IMR-90 (cell line): ENCODE measurements around the gene ATP2C2. TPM values are rescaled to one million over a fixed set of nuclear protein-coding genes. Genes with fewer than 3 reads are reported as not detected.

ENCODE experiments used
- ATAC-seq: fragments of 200-7000 bp; cut with Tn5 transposase; 2 replicates; pipeline ENCODE4 v1.9.1; 2020; ENCODE audit warnings: low read depth, mild to moderate bottlenecking, moderate library complexity
- BruUV-seq: library from RNA; stranded (reverse); fragments of 400-500 nt; replicated peaks from 2 replicates; lab custom pipeline; 2021; lab: Mats Ljungman, UMichigan
- CTCF ChIA-PET: fragments of 300-600 bp; formaldehyde crosslinking; extraction: SDS; loops from one replicate; lab custom pipeline; 2021; ENCODE audit warnings: antibody characterized with exemption; lab: Yijun Ruan, JAX
- POLR2A ChIA-PET: fragments of 300-600 bp; sonication (Branson Sonifier 250); formaldehyde crosslinking; loops from one replicate; lab custom pipeline; 2022; ENCODE audit warnings: antibody characterized with exemption; ENCODE audit not compliant: unreplicated experiment; lab: Charles Lee
- DNase-seq: peaks from one replicate; pipeline ENCODE4 v3.0.0; 2013
- H2AFZ ChIP-seq: replicated peaks from 2 replicates; pipeline ENCODE3; 2013; ENCODE audit warnings: low read length, mild to moderate bottlenecking; ENCODE audit not compliant: poor library complexity
- H2AK5ac ChIP-seq: 2 replicates; pipeline ENCODE4 v1.6.1; 2013; ENCODE audit warnings: low read depth, low read length, inconsistent platforms
- H2AK9ac ChIP-seq: replicated peaks from 2 replicates; pipeline ENCODE3; 2013; ENCODE audit warnings: mild to moderate bottlenecking, low read depth, low read length, moderate library complexity; ENCODE audit not compliant: poor library complexity
- H2BK120ac ChIP-seq: 2 replicates; pipeline ENCODE4 v1.6.1; 2013; ENCODE audit warnings: low read depth, low read length, inconsistent platforms
- H2BK15ac ChIP-seq: 3 replicates; pipeline ENCODE4 v1.6.1; 2013; ENCODE audit warnings: low read depth, low read length, inconsistent platforms
- H2BK20ac ChIP-seq: 2 replicates; pipeline ENCODE4 v1.6.1; 2013; ENCODE audit warnings: low read depth, mild to moderate bottlenecking, inconsistent platforms, low read length, moderate library complexity
- H2BK5ac ChIP-seq: 2 replicates; pipeline ENCODE4 v1.6.1; 2013; ENCODE audit warnings: mild to moderate bottlenecking, low read depth, low read length, inconsistent platforms; ENCODE audit not compliant: poor library complexity, severe bottlenecking
- H3K14ac ChIP-seq: replicated peaks from 2 replicates; pipeline ENCODE4 v1.6.1; 2013; ENCODE audit warnings: low read depth, low read length, inconsistent platforms
- H3K18ac ChIP-seq: 2 replicates; pipeline ENCODE4 v1.6.1; 2013; ENCODE audit warnings: low read depth, low read length, control low read depth
- H3K23ac ChIP-seq: 2 replicates; pipeline ENCODE4 v1.6.1; 2013; ENCODE audit warnings: low read depth, low read length, inconsistent platforms
- H3K27ac ChIP-seq: 2 replicates; pipeline ENCODE4 v1.5.1; 2013; ENCODE audit warnings: mild to moderate bottlenecking, control low read depth, low read length; ENCODE audit not compliant: insufficient read depth
- H3K27me3 ChIP-seq: 2 replicates; pipeline ENCODE4 v1.6.1; 2013; ENCODE audit warnings: low read length; ENCODE audit not compliant: control insufficient read depth, insufficient read depth
- H3K36me3 ChIP-seq: 2 replicates; pipeline ENCODE4 v1.6.1; 2013; ENCODE audit warnings: low read length, mixed read lengths; ENCODE audit not compliant: control insufficient read depth, insufficient read depth
- H3K4ac ChIP-seq: 2 replicates; pipeline ENCODE4 v1.6.1; 2013; ENCODE audit warnings: low read depth, low read length, inconsistent platforms
- H3K4me1 ChIP-seq: 2 replicates; pipeline ENCODE4 v1.6.1; 2013; ENCODE audit warnings: low read length, mixed read lengths; ENCODE audit not compliant: control insufficient read depth, insufficient read depth
- H3K4me2 ChIP-seq: 2 replicates; pipeline ENCODE4 v1.6.1; 2013; ENCODE audit warnings: low read depth, mild to moderate bottlenecking, control low read depth, low read length, moderate library complexity
- H3K4me3 ChIP-seq: 2 replicates; pipeline ENCODE4 v1.5.1; 2013; ENCODE audit warnings: low read depth, mild to moderate bottlenecking, control low read depth, low read length, moderate library complexity; ENCODE audit not compliant: insufficient read depth
- H3K56ac ChIP-seq: 2 replicates; pipeline ENCODE4 v1.6.1; 2013; ENCODE audit warnings: low read length, inconsistent platforms; ENCODE audit not compliant: insufficient read depth; ENCODE audit errors: extremely low read depth
- H3K79me1 ChIP-seq, 2 experiments: 2 replicates each; pipeline ENCODE4 v1.6.1; 2013; ENCODE audit warnings: low read length in 2 of 2, inconsistent platforms in 1 of 2, low read depth in 1 of 2
- H3K9ac ChIP-seq: 2 replicates; pipeline ENCODE4 v1.6.1; 2013; ENCODE audit warnings: low read depth, low read length, control low read depth
- H3K9me1 ChIP-seq: 2 replicates; pipeline ENCODE4 v1.6.1; 2013; ENCODE audit warnings: low read length, inconsistent platforms; ENCODE audit not compliant: insufficient read depth
- H3K9me3 ChIP-seq: 2 replicates; pipeline ENCODE4 v1.6.1; 2013; ENCODE audit warnings: low read length; ENCODE audit not compliant: control insufficient read depth, insufficient read depth
- H4K20me1 ChIP-seq: 2 replicates; pipeline ENCODE4 v1.6.1; 2013; ENCODE audit warnings: low read length, inconsistent platforms; ENCODE audit not compliant: insufficient read depth
- H4K5ac ChIP-seq: 2 replicates; pipeline ENCODE4 v1.6.1; 2013; ENCODE audit warnings: mild to moderate bottlenecking, low read depth, low read length, control low read depth
- H4K8ac ChIP-seq, 2 experiments: 2 replicates each; pipeline ENCODE4 v1.6.1; 2013; ENCODE audit warnings: low read depth in 2 of 2, low read length in 2 of 2, control low read depth in 1 of 2, inconsistent platforms in 1 of 2
- H4K91ac ChIP-seq: 2 replicates; pipeline ENCODE4 v1.6.1; 2013; ENCODE audit warnings: low read depth, low read length, inconsistent platforms; ENCODE audit not compliant: insufficient read depth
- CEBPB ChIP-seq: IDR thresholded peaks from 2 replicates; pipeline ENCODE4 v1.6.1; 2012; ENCODE audit warnings: low read depth, low read length, improper control_type of control experiment
- MAFK ChIP-seq: IDR thresholded peaks from 2 replicates; pipeline ENCODE4 v1.6.1; 2012; ENCODE audit warnings: low read depth, low read length, improper control_type of control experiment
- WGBS, 2 experiments: methylation state at CpG; one replicate each; pipeline versions ENCODE4 v1.1.5 to v1.1.7; 2013; ENCODE audit warnings: missing lambda C conversion rate in 2 of 2; ENCODE audit not compliant: insufficient read length in 1 of 2; ENCODE audit errors: extremely low coverage in 2 of 2; 5-methylcytosine and 5-hydroxymethylcytosine counted together
- dilution Hi-C: fragments of 300-500 bp; cut with HindIII; formaldehyde crosslinking; loops from one replicate; pipeline ENCODE4 v1.14.3; 2018; ENCODE audit warnings: low sequenced_read_pairs; ENCODE audit not compliant: unreplicated experiment
- in situ Hi-C: fragments of 300-500 bp; cut with MboI; formaldehyde crosslinking; loops from 3 replicates; pipeline ENCODE4 v1.14.3; 2019; ENCODE audit warnings: low sequenced_read_pairs, inconsistent platforms, mixed read lengths
- intact Hi-C: fragments of 100-400 bp; cut with micrococcal nuclease; formaldehyde crosslinking; loops from 2 replicates; pipeline ENCODE4 v1.10.0; 2022
- polyA plus RNA-seq, 3 experiments: library from polyadenylated mRNA; depleted of rRNA; stranded (reverse); fragments of >200 nt; gene quantifications; 2 replicates each; pipeline ENCODE4 v1.2.3, GENCODE V29; 2012; ENCODE audit warnings: low replicate concordance in 1 of 3
- total RNA-seq: library from RNA; depleted of rRNA; stranded (reverse); fragments of >200 nt; gene quantifications from 2 replicates; pipeline ENCODE4 v1.2.3, GENCODE V29; 2012

The ATP2C2 gene
- total and polyA plus RNA-seq, 2 of the 4 experiments (the other 2 are of a cell fraction), result not detected

DNA sequence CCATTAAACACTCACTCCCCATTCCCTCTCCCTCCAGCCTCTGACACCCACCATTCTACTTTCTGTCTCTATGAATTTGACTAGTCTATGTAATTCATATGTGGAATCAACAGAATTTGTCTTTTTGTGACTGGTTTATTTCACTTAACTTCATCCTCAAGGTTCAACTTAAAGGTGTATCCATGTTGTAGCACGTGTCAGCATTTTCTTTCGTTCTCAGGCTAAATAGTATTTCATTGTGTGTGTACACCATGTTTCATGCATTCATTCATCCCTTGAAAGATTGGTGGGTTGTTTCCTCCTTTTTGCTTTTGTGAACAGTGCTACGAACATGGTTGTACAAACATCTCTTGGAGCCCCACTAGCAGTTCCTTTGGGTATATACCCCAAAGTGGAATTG is 36.0 kb downstream of the ATP2C2 start:
- intact Hi-C loops (no loop called here), dilution Hi-C loops (no loop called here), in situ Hi-C loops (no loop called here)
- no peaks in the 10 kb centered on the region for H3K79me1 ChIP-seq
- H3K14ac ChIP-seq, result no peak overlapping the region
- H4K5ac ChIP-seq, result no peak overlapping the region
- no peaks in the 10 kb centered on the region for H3K36me3 ChIP-seq
- no peak overlapping the region for H3K4ac ChIP-seq
- no peak overlapping the region for H2BK15ac ChIP-seq
- H3K4me2 ChIP-seq, result no peak overlapping the region
- no peaks in the 10 kb centered on the region for H3K9me1 ChIP-seq
- BruUV-seq, result no TSS peak
- H3K4me3 ChIP-seq, result no peak overlapping the region
- no peak for TF ChIP-seq CEBPB
- TF ChIP-seq MAFK, result 0 out of 2 replicates have a peak, but pooled peaks have one; percentile 10
- H3K56ac ChIP-seq, result no peak overlapping the region
- H3K23ac ChIP-seq, result no peak overlapping the region
- no peak overlapping the region for H3K27ac ChIP-seq
- H3K9me3 ChIP-seq, result no peaks in the 10 kb centered on the region; the same call in none of the 2 replicates
- H4K91ac ChIP-seq, result no peak overlapping the region
- ChIA-PET CTCF (no interaction called here), POLR2A (no interaction called here)
- no peak overlapping the region for H2AK5ac ChIP-seq
- H2BK20ac ChIP-seq, result no peak overlapping the region
- no peak overlapping the region for H2BK5ac ChIP-seq
- ATAC-seq, result no peak
- peaks cover 38% of the 10 kb centered on the region for H3K27me3 ChIP-seq
- no peaks in the 10 kb centered on the region for H3K4me1 ChIP-seq
- no peak overlapping the region for H2AFZ ChIP-seq
- no peak overlapping the region for H3K9ac ChIP-seq
- H4K20me1 ChIP-seq, result no peaks in the 10 kb centered on the region
- no CpG with 5 or more reads among the region's 3 CpGs for WGBS, 2 experiments
- H3K18ac ChIP-seq, result no peak overlapping the region
- no peak overlapping the region for H4K8ac ChIP-seq
- no peak for DNase-seq
- H2AK9ac ChIP-seq, result no peak overlapping the region
- no peak overlapping the region for H2BK120ac ChIP-seq
